WTC11 (cell line): ENCODE measurements around the gene EXTL1. TPM values are rescaled to one million over a fixed set of nuclear protein-coding genes. Genes with fewer than 3 reads are reported as not detected.

ENCODE experiments used
- ATAC-seq: fragments of 200-7000 bp; cut with Tn5 transposase; 2 replicates; pipeline ENCODE4 v1.10.0; 2021; ENCODE audit warnings: mild to moderate bottlenecking, moderate library complexity
- CTCF ChIA-PET: fragments of 300-600 bp; sonication (Branson Sonifier 250); formaldehyde crosslinking; loops from one replicate; lab custom pipeline; 2021; ENCODE audit warnings: antibody characterized with exemption; lab: Charles Lee
- POLR2A ChIA-PET: fragments of 350-600 bp; sonication (Branson Sonifier 250); formaldehyde crosslinking; loops from one replicate; lab custom pipeline; 2021; ENCODE audit warnings: antibody characterized with exemption; lab: Charles Lee
- DNase-seq: peaks from one replicate; pipeline ENCODE4 v3.0.0; 2021; ENCODE audit warnings: low spot score
- H3K27ac Mint-ChIP-seq: 2 replicates; pipeline ENCODE4 v1.8.0; 2021; ENCODE audit warnings: mixed read lengths
- H3K27me3 Mint-ChIP-seq: 2 replicates; pipeline ENCODE4 v1.8.0; 2021; ENCODE audit warnings: low read depth, mild to moderate bottlenecking, moderate library complexity, mixed read lengths
- H3K36me3 Mint-ChIP-seq: 2 replicates; pipeline ENCODE4 v1.8.0; 2021; ENCODE audit warnings: mixed read lengths
- H3K4me1 Mint-ChIP-seq: 2 replicates; pipeline ENCODE4 v1.8.0; 2022; ENCODE audit warnings: mixed read lengths
- H3K4me3 Mint-ChIP-seq: 2 replicates; pipeline ENCODE4 v1.8.0; 2021; ENCODE audit warnings: mild to moderate bottlenecking, moderate library complexity, mixed read lengths
- H3K9me3 Mint-ChIP-seq: 2 replicates; pipeline ENCODE4 v1.8.0; 2021; ENCODE audit warnings: mixed read lengths
- CREM ChIP-seq: sonication (generic); formaldehyde crosslinking; IDR thresholded peaks from 2 replicates; pipeline ENCODE4 v1.8.1; 2022; ENCODE audit warnings: mild to moderate bottlenecking, missing genetic modification reagents, moderate library complexity
- ESRRA ChIP-seq: sonication (generic); formaldehyde crosslinking; IDR thresholded peaks from 2 replicates; pipeline ENCODE4 v1.8.1; 2022; ENCODE audit warnings: mild to moderate bottlenecking, missing genetic modification reagents, borderline replicate concordance
- GRHL2 ChIP-seq: fragments of 250-450 bp; sonication (Bioruptor Pico); IDR thresholded peaks from 2 replicates; pipeline ENCODE4 v1.8.0; 2022; ENCODE audit warnings: mild to moderate bottlenecking, moderate library complexity; ENCODE audit not compliant: insufficient replicate concordance, severe bottlenecking
- JAZF1 ChIP-seq: fragments of 250-450 bp; sonication (Bioruptor Pico); IDR thresholded peaks from 2 replicates; pipeline ENCODE4 v1.9.0; 2021; ENCODE audit warnings: moderate library complexity, mild to moderate bottlenecking, inconsistent platforms
- KAT7 ChIP-seq: sonication (generic); formaldehyde crosslinking; IDR thresholded peaks from 2 replicates; pipeline ENCODE4 v1.8.1; 2023; ENCODE audit warnings: missing genetic modification reagents, mild to moderate bottlenecking, borderline replicate concordance
- MLX ChIP-seq: sonication (generic); formaldehyde crosslinking; IDR thresholded peaks from 2 replicates; pipeline ENCODE4 v1.8.1; 2023; ENCODE audit warnings: mild to moderate bottlenecking, missing genetic modification reagents, moderate library complexity
- NR1H2 ChIP-seq: sonication (generic); formaldehyde crosslinking; IDR thresholded peaks from 2 replicates; pipeline ENCODE4 v1.9.0; 2021; ENCODE audit warnings: mild to moderate bottlenecking, moderate library complexity, missing genetic modification reagents
- NR2C2 ChIP-seq: sonication (generic); formaldehyde crosslinking; IDR thresholded peaks from 2 replicates; pipeline ENCODE4 v1.8.0; 2022; ENCODE audit warnings: mild to moderate bottlenecking, missing genetic modification reagents
- PRRX2 ChIP-seq: fragments of 250-450 bp; sonication (Bioruptor Pico); IDR thresholded peaks from 2 replicates; pipeline ENCODE4 v1.8.0; 2021; ENCODE audit warnings: mild to moderate bottlenecking
- RELA ChIP-seq: sonication (generic); formaldehyde crosslinking; IDR thresholded peaks from 2 replicates; pipeline ENCODE4 v1.8.1; 2022; ENCODE audit warnings: missing genetic modification reagents, mild to moderate bottlenecking, borderline replicate concordance
- SP1 ChIP-seq: sonication (generic); formaldehyde crosslinking; conservative IDR thresholded peaks from 2 replicates; pipeline ENCODE4 v1.8.1; 2022; ENCODE audit warnings: missing genetic modification reagents
- TEAD1 ChIP-seq: sonication (generic); formaldehyde crosslinking; IDR thresholded peaks from 2 replicates; pipeline ENCODE4 v1.8.0; 2022; ENCODE audit warnings: mild to moderate bottlenecking, missing genetic modification reagents
- TEAD4 ChIP-seq: sonication (generic); formaldehyde crosslinking; IDR thresholded peaks from 2 replicates; pipeline ENCODE4 v1.8.0; 2022; ENCODE audit warnings: mild to moderate bottlenecking, missing genetic modification reagents
- ZMAT4 ChIP-seq: fragments of 250-450 bp; sonication (Bioruptor Pico); IDR thresholded peaks from 2 replicates; pipeline ENCODE4 v1.9.0; 2021; ENCODE audit warnings: mild to moderate bottlenecking
- ZNF121 ChIP-seq: sonication (generic); formaldehyde crosslinking; IDR thresholded peaks from 2 replicates; pipeline ENCODE4 v1.8.0; 2023; ENCODE audit warnings: missing genetic modification reagents
- ZNF317 ChIP-seq: sonication (generic); formaldehyde crosslinking; IDR thresholded peaks from 2 replicates; pipeline ENCODE4 v1.8.1; 2023; ENCODE audit warnings: low read depth, mild to moderate bottlenecking, moderate library complexity, missing genetic modification reagents, borderline replicate concordance
- total RNA-seq: library from RNA; stranded (reverse); gene quantifications from 3 replicates; pipeline ENCODE4 v1.2.3, GENCODE V29; 2021
- TF ChIP-seq, protein P1 (sequence below): fragments of 250-450 bp; sonication (Bioruptor Pico); IDR thresholded peaks from 2 replicates; pipeline ENCODE4 v1.9.0; 2021; ENCODE audit warnings: moderate library complexity, mild to moderate bottlenecking, inconsistent platforms, borderline replicate concordance
- TF ChIP-seq, protein P2 (sequence below): sonication (generic); formaldehyde crosslinking; IDR thresholded peaks from 2 replicates; pipeline ENCODE4 v1.8.1; 2023; ENCODE audit warnings: mild to moderate bottlenecking, missing genetic modification reagents
- TF ChIP-seq, protein P3 (sequence below): fragments of 250-450 bp; sonication (Bioruptor Pico); IDR thresholded peaks from 2 replicates; pipeline ENCODE4 v1.9.0; 2021; ENCODE audit warnings: mild to moderate bottlenecking, borderline replicate concordance

Gene EXTL1
- total RNA-seq, 1 experiment from 2014 or later, result 2.1 TPM

- H3K4me3 Mint-ChIP-seq, result no peak overlapping the region
- no peaks in the 10 kb centered on the region for H3K27me3 Mint-ChIP-seq
- TF ChIP-seq ZMAT4 (no peak), GRHL2 (no peak), MLX (no peak), SP1 (no peak), ZNF317 (no peak), NR2C2 (CRISPR knock-in tag) (no peak), ESRRA (CRISPR knock-in tag) (no peak)
- TF ChIP-seq, protein P1, sequence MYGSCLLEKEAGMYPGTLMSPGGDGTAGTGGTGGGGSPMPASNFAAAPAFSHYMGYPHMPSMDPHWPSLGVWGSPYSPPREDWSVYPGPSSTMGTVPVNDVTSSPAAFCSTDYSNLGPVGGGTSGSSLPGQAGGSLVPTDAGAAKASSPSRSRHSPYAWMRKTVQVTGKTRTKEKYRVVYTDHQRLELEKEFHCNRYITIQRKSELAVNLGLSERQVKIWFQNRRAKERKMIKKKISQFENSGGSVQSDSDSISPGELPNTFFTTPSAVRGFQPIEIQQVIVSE, result no peak
- TF ChIP-seq, protein P2, sequence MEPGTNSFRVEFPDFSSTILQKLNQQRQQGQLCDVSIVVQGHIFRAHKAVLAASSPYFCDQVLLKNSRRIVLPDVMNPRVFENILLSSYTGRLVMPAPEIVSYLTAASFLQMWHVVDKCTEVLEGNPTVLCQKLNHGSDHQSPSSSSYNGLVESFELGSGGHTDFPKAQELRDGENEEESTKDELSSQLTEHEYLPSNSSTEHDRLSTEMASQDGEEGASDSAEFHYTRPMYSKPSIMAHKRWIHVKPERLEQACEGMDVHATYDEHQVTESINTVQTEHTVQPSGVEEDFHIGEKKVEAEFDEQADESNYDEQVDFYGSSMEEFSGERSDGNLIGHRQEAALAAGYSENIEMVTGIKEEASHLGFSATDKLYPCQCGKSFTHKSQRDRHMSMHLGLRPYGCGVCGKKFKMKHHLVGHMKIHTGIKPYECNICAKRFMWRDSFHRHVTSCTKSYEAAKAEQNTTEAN (CRISPR knock-in tag), result no peak
- H3K4me1 Mint-ChIP-seq, result peaks cover 6% of the 10 kb centered on the region
- DNase-seq (no peak), ATAC-seq (no peak)
- peaks cover 13% of the 10 kb centered on the region for H3K36me3 Mint-ChIP-seq
- no peaks in the 10 kb centered on the region for H3K9me3 Mint-ChIP-seq
- no peak overlapping the region for H3K27ac Mint-ChIP-seq
- ChIA-PET CTCF (interaction anchor here (1.0 to 1.1 kb wide), 2 partner anchors 40 to 95 kb away, joined by 3 read pairs; no protein-coding TSS in a partner anchor), POLR2A (interaction anchor here (0.5 kb wide), 1 partner anchor 491 kb away, joined by 3 read pairs; no protein-coding TSS in a partner anchor)
Measured at GRCh38 chr1:25990251-25990650, 31.3 kb upstream of the EXTL1 start.

DNA sequence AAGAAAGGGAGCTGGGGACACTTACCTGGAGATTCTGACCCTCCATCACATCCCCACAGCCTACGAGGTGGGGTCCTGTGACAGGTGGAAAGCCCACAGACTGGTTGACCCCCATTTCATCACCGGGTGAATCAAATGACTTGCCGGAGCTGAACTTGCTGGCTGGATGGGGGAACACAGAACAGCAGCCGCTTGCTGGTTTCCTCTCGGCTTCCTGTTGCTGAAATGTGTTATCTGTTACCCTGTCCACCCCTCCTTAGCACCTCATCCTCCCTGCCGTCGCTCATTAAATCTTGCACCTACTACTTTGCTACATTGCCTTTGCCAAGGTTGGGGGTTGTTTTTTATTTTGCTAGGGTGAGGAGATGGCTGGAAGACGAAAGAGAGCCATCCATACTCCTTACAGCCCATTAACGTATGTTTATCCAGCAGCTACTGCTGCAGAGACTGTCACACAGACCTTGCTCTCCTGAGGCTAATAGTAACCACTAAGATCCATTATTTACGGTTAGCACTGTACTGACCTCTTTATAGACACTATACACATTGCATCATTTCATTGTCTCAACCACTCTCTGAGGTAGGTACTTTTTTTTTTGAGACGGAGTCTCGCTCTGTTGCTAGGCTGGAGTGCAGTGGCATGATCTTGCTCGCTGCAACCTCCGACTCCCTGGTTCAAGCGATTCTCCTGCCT, 30.7 kb upstream of the EXTL1 start:
- Mint-ChIP-seq H3K4me1 (peaks cover 6% of the 10 kb centered on the region), H3K27ac (peak overlapping the region; percentile 14; the same call in 1 of the 2 replicates), H3K27me3 (no peaks in the 10 kb centered on the region), H3K4me3 (no peak overlapping the region), H3K36me3 (peaks cover 7% of the 10 kb centered on the region), H3K9me3 (no peaks in the 10 kb centered on the region)
- TF ChIP-seq, protein P3, sequence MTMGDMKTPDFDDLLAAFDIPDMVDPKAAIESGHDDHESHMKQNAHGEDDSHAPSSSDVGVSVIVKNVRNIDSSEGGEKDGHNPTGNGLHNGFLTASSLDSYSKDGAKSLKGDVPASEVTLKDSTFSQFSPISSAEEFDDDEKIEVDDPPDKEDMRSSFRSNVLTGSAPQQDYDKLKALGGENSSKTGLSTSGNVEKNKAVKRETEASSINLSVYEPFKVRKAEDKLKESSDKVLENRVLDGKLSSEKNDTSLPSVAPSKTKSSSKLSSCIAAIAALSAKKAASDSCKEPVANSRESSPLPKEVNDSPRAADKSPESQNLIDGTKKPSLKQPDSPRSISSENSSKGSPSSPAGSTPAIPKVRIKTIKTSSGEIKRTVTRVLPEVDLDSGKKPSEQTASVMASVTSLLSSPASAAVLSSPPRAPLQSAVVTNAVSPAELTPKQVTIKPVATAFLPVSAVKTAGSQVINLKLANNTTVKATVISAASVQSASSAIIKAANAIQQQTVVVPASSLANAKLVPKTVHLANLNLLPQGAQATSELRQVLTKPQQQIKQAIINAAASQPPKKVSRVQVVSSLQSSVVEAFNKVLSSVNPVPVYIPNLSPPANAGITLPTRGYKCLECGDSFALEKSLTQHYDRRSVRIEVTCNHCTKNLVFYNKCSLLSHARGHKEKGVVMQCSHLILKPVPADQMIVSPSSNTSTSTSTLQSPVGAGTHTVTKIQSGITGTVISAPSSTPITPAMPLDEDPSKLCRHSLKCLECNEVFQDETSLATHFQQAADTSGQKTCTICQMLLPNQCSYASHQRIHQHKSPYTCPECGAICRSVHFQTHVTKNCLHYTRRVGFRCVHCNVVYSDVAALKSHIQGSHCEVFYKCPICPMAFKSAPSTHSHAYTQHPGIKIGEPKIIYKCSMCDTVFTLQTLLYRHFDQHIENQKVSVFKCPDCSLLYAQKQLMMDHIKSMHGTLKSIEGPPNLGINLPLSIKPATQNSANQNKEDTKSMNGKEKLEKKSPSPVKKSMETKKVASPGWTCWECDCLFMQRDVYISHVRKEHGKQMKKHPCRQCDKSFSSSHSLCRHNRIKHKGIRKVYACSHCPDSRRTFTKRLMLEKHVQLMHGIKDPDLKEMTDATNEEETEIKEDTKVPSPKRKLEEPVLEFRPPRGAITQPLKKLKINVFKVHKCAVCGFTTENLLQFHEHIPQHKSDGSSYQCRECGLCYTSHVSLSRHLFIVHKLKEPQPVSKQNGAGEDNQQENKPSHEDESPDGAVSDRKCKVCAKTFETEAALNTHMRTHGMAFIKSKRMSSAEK, result no peak
- TF ChIP-seq CREM (CRISPR knock-in tag), result no peak
- no peak for TF ChIP-seq RELA (CRISPR knock-in tag)
- no peak for TF ChIP-seq JAZF1 (CRISPR knock-in tag)
- TF ChIP-seq MLX, result no peak
- no peak for TF ChIP-seq NR1H2 (CRISPR knock-in tag)
- TF ChIP-seq KAT7 (CRISPR knock-in tag), result no peak
- no peak for TF ChIP-seq TEAD4 (CRISPR knock-in tag)
- TF ChIP-seq TEAD1 (CRISPR knock-in tag), result no peak
- no peak for TF ChIP-seq ZNF121
- TF ChIP-seq PRRX2 (CRISPR knock-in tag), result no peak
- ATAC-seq (no peak), DNase-seq (no peak)
- ChIA-PET POLR2A (interaction anchor here (0.5 kb wide), 1 partner anchor 491 kb away, joined by 3 read pairs; no protein-coding TSS in a partner anchor), CTCF (interaction anchor here (1.0 to 1.1 kb wide), 2 partner anchors 39 to 95 kb away, joined by 3 read pairs; no protein-coding TSS in a partner anchor)
